Gastroesophageal sphincter (tissue), 4 donors: ENCODE results near the gene NEMP2. TPM values are rescaled to one million over a fixed set of nuclear protein-coding genes. Genes with fewer than 3 reads are reported as not detected.
A peak's percentile ranks its signal among the peaks of the same experiment; 100 is the strongest.

Source experiments
- ATAC-seq: fragments of 150-250 bp; one replicate; pipeline ENCODE4 v1.9.1; 2016; ENCODE audit warnings: mild to moderate bottlenecking, moderate library complexity
- H3K27ac ChIP-seq, 4 donors: fragments of 200-600 bp; sonication (generic) in 3 of 4; 1 replicate in 3 of 4; 2 replicates in 1 of 4; pipeline ENCODE4 v1.5.1; 2016 to 2019
- H3K27me3 ChIP-seq: fragments of 200-600 bp; sonication (generic); one replicate; pipeline ENCODE4 v1.5.1; 2019
- H3K36me3 ChIP-seq, 2 donors: fragments of 200-600 bp; sonication (generic); one replicate each; pipeline ENCODE4 v1.5.1; 2019; ENCODE audit warnings: control low read depth in 1 of 2
- H3K4me1 ChIP-seq, 3 donors: fragments of 200-600 bp; sonication (generic); 1 replicate in 2 of 3; 2 replicates in 1 of 3; pipeline ENCODE4 v1.5.1; 2016 to 2019; ENCODE audit warnings: control low read depth in 2 of 3
- H3K4me3 ChIP-seq, 2 donors: fragments of 200-600 bp; sonication (generic); one replicate each; pipeline ENCODE4 v1.5.1; 2019; ENCODE audit warnings: mild to moderate bottlenecking in 1 of 2, moderate library complexity in 1 of 2
- H3K9me3 ChIP-seq, 3 donors: fragments of 200-600 bp; sonication (generic); one replicate each; pipeline ENCODE4 v1.5.1; 2017 to 2019; ENCODE audit warnings: control low read depth in 2 of 3
- EP300 ChIP-seq: sonication (generic); formaldehyde crosslinking; IDR thresholded peaks from one replicate; pipeline ENCODE4 v1.6.1; 2017; ENCODE audit warnings: antibody characterized with exemption, mild to moderate bottlenecking
- POLR2A ChIP-seq, 2 donors: fragments of 450-650 bp; IDR thresholded peaks; one replicate each; pipeline ENCODE4 v1.6.1; 2017; ENCODE audit warnings: antibody characterized with exemption in 2 of 2, mild to moderate bottlenecking in 2 of 2, moderate library complexity in 1 of 2
- POLR2AphosphoS5 ChIP-seq: sonication (generic); formaldehyde crosslinking; IDR thresholded peaks from one replicate; pipeline ENCODE4 v1.6.1; 2017; ENCODE audit warnings: antibody characterized with exemption
- WGBS, 2 donors: methylation state at CpG; one replicate each; pipeline ENCODE4 v1.1.5; 2018; ENCODE audit warnings: low coverage in 1 of 2; 5-methylcytosine and 5-hydroxymethylcytosine counted together
- total RNA-seq, 4 donors: library from RNA; depleted of rRNA; stranded (reverse); fragments of >200 nt; gene quantifications; one replicate each; pipeline ENCODE4 v1.1.0, GENCODE V29; 2016
- TF ChIP-seq, protein P1 (sequence below), 4 experiments: fragments of 200-600 bp in 2 of 4; fragments of 450-650 bp in 2 of 4; sonication (generic) in 1 of 4; IDR thresholded peaks; one replicate each; pipeline ENCODE4 v1.5.1; 2017 to 2019; ENCODE audit warnings: antibody characterized with exemption in 4 of 4, mild to moderate bottlenecking in 2 of 4, moderate library complexity in 2 of 4

The NEMP2 gene
- total RNA-seq, 4 donors from 2014 or later = 0.94 to 5.3 (median 3.5) TPM

DNA sequence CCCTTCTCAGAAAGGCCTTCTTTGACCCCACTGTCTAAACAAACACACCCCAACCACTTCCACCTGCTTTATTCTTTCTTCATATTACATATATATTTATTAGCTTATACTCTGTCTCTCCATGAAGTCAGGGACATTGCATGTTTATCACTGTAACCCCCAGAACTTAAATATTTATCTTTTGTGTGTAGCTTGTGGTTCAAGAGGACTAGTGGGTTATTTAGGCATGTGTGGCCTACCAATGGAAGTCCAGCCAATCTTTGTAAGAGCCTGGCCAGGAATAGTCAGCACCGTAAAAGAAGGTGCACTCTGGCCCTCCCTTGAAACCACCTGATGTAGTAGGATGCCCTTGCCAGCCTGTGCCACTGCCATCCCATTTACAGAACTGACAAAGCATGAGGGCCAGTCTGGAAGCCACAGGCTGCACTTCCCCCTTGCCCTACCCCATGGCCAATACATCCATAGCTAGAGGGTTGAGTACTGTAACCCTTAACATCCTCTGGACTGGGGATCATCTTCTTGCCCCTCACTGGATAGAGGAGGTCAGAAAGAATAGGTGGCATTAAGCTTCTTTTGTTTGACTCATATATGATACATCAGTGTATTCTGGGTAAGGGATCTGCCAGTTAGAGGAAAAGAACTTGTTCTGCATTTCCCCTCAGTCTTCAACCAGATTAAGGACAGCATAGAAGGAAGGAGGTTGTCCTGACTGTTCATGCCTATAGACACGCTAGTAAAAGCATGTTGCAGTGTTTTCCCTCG, 4.9 kb downstream of the NEMP2 start:
- no peak for ATAC-seq
- H3K27ac ChIP-seq = no peak overlapping the region
- H3K4me1 ChIP-seq = peaks cover 0 to 32% (median 3%) of the 10 kb centered on the region in 3 donors
- 46 to 63% methylated on average over 2 to 3 of the region's 3 CpGs for WGBS, 2 donors
- TF ChIP-seq, protein P1, sequence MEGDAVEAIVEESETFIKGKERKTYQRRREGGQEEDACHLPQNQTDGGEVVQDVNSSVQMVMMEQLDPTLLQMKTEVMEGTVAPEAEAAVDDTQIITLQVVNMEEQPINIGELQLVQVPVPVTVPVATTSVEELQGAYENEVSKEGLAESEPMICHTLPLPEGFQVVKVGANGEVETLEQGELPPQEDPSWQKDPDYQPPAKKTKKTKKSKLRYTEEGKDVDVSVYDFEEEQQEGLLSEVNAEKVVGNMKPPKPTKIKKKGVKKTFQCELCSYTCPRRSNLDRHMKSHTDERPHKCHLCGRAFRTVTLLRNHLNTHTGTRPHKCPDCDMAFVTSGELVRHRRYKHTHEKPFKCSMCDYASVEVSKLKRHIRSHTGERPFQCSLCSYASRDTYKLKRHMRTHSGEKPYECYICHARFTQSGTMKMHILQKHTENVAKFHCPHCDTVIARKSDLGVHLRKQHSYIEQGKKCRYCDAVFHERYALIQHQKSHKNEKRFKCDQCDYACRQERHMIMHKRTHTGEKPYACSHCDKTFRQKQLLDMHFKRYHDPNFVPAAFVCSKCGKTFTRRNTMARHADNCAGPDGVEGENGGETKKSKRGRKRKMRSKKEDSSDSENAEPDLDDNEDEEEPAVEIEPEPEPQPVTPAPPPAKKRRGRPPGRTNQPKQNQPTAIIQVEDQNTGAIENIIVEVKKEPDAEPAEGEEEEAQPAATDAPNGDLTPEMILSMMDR (IDR thresholded peaks at IDR 0.05) = no peak
- TF ChIP-seq EP300 = no peak
- TF ChIP-seq POLR2A (IDR thresholded peaks at IDR 0.05) = no peak
- TF ChIP-seq POLR2AphosphoS5 = no peak
- H3K27me3 ChIP-seq = no peaks in the 10 kb centered on the region
- H3K4me3 ChIP-seq = no peak overlapping the region
- no peaks in the 10 kb centered on the region for H3K36me3 ChIP-seq
- no peaks in the 10 kb centered on the region for H3K9me3 ChIP-seq

DNA sequence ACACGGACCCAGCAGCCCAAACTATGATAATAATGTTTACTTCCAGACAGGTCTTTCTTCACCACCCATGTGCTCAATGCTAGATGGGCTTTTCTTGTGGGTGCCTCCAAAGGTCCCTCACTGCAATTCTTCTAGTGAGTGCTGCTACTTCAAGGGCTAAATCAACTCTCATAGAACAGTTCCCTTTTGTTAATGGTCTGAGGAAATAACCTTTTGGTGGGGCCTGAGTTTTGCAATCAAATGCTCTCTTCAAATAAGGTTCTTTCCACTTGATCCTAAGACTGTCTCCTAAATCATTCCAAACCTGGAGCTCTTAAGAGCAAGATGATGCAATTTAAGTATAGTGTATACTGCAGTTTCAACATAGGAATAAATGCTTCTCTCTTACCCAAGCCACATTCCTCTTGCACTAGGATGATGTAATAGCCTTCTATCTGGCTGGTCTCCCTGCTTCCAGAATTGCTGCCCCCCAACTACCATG, 6.0 kb downstream of the NEMP2 start:
- no peaks in the 10 kb centered on the region for H3K9me3 ChIP-seq
- H3K4me3 ChIP-seq = no peak overlapping the region
- peaks cover 0 to 29% (median under 1%) of the 10 kb centered on the region in 3 donors for H3K4me1 ChIP-seq
- WGBS, 2 donors = no CpG with 5 or more reads among the region's 1 CpG
- H3K27ac ChIP-seq = no peak overlapping the region
- ATAC-seq = peak; percentile 56
- TF ChIP-seq, protein P1 (IDR thresholded peaks at IDR 0.05) = no peak
- TF ChIP-seq POLR2AphosphoS5 (no peak), EP300 (no peak), POLR2A (IDR thresholded peaks at IDR 0.05) (no peak)
- H3K36me3 ChIP-seq = no peaks in the 10 kb centered on the region
- H3K27me3 ChIP-seq = no peaks in the 10 kb centered on the region

DNA sequence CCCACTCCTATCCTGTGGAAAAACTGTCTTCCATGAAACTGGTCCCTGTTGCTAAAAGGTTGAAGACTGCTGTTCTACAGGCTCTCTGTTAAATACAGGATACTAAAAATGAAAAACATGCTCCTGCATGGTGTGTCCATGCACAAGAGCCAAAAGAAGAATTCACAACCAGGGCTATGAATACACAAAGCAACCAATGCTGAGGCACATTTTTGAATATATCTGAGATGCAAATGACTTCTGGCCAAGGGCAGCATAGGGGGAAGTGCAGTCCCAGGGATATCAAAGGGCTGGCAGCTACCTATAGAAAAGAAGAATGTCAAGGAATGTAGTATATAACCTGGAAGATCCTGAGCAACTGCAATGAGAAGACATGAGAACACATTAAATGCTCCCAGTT, 6.6 kb downstream of the NEMP2 start:
- TF ChIP-seq, protein P1 (IDR thresholded peaks at IDR 0.05) = no peak
- no peak for ATAC-seq
- H3K4me3 ChIP-seq = no peak overlapping the region
- H3K27me3 ChIP-seq = no peaks in the 10 kb centered on the region
- no peaks in the 10 kb centered on the region for H3K36me3 ChIP-seq
- no peaks in the 10 kb centered on the region for H3K9me3 ChIP-seq
- H3K4me1 ChIP-seq = peaks cover 0 to 22% (median 0%) of the 10 kb centered on the region in 3 donors
- no peak overlapping the region for H3K27ac ChIP-seq

DNA sequence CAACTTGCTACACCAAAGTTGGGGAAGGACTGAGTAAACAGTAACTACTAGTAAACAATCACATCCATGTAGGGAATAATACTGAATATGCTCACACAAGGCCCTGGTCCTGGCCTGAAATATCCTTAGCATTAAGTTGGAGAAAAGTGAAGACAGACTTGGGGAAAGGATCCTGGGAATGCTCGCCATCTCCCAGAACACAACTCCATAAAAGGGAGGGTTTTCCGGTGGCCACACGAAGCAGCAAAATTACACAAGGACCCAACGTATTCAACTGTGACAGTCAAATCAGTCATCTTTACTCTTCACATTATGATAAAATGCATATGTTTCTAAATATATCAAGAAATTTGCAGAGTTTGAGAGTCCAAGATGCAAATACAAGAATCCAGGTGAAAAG, 7.3 kb downstream of the NEMP2 start:
- TF ChIP-seq POLR2A (IDR thresholded peaks at IDR 0.05) (no peak), EP300 (no peak), POLR2AphosphoS5 (no peak)
- TF ChIP-seq, protein P1 (IDR thresholded peaks at IDR 0.05) = no peak
- H3K4me1 ChIP-seq = peaks cover 0 to 15% (median 0%) of the 10 kb centered on the region in 3 donors
- no peaks in the 10 kb centered on the region for H3K36me3 ChIP-seq
- H3K4me3 ChIP-seq = no peak overlapping the region
- 94 to 98% methylated on average over 4 of the region's 4 CpGs for WGBS, 2 donors
- no peak for ATAC-seq
- H3K27me3 ChIP-seq = no peaks in the 10 kb centered on the region
- no peaks in the 10 kb centered on the region for H3K9me3 ChIP-seq
- H3K27ac ChIP-seq = no peak overlapping the region

DNA sequence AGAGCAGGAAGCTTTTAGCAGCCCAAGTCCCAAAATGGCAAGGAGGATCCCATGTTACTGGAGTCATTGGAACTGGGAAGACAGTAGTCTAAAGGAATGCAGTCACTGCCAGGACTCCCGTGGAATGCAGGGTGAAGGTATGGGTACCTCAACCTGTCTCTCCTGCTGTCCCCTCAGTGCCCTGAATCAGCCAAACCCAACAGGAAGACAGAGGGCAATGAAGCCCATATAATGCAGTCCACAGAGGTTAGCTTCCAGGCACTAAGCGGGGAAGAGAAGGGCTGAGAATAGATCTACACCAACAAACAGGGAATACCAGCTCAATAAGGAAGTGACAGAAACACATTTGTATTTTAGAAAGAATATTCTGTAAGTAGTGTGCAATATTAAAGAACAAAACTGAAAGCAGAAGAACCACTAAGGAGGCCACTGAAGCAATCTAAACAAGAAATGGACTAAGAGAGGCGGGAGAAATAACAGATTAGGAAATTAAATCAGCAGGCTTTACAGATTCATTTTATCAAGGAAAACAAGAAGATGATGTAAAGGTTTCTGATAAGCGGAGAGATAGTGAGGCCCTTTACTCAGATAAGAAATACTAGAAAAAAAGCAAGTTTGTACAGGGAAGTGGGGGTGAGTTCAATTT, 8.3 kb downstream of the NEMP2 start:
- ATAC-seq = no peak
- no peaks in the 10 kb centered on the region for H3K9me3 ChIP-seq
- H3K36me3 ChIP-seq = no peaks in the 10 kb centered on the region
- H3K27ac ChIP-seq = no peak overlapping the region
- TF ChIP-seq, protein P1 (IDR thresholded peaks at IDR 0.05) = no peak
- TF ChIP-seq POLR2A (IDR thresholded peaks at IDR 0.05) = no peak
- TF ChIP-seq EP300 = no peak
- TF ChIP-seq POLR2AphosphoS5 = no peak
- WGBS, 2 donors = 93 to 94% methylated on average over 2 to 4 of the region's 4 CpGs
- H3K4me3 ChIP-seq = no peak overlapping the region
- H3K4me1 ChIP-seq = peaks cover 0 to 15% (median 0%) of the 10 kb centered on the region in 3 donors
- H3K27me3 ChIP-seq = no peaks in the 10 kb centered on the region
